Activated naive CD8-positive, alpha-beta T cell treated with anti-CD3 and anti-CD28 coated beads, Interleukin-2, amount 50 U/mL, for 24 hours (primary cell): ENCODE measurements around the gene MFAP1.

ENCODE experiments used
- ATAC-seq: fragments of 150-1000 bp; cut with Tn5 transposase; one replicate; pipeline ENCODE4 v1.10.0; 2021
- DNase-seq: peaks from one replicate; pipeline ENCODE4 v3.0.0; 2021
- H3K27ac Mint-ChIP-seq: one replicate; pipeline ENCODE4 v1.8.0; 2021; ENCODE audit warnings: mild to moderate bottlenecking, mixed read lengths
- H3K27me3 Mint-ChIP-seq: one replicate; pipeline ENCODE4 v1.8.0; 2021; ENCODE audit warnings: mixed read lengths
- H3K36me3 Mint-ChIP-seq: one replicate; pipeline ENCODE4 v1.8.0; 2021; ENCODE audit warnings: low read depth, mixed read lengths
- H3K4me1 Mint-ChIP-seq: one replicate; pipeline ENCODE4 v1.8.0; 2021; ENCODE audit warnings: mixed read lengths
- H3K4me3 Mint-ChIP-seq: one replicate; pipeline ENCODE4 v1.8.0; 2021; ENCODE audit warnings: mild to moderate bottlenecking, moderate library complexity, mixed read lengths
- H3K9me3 Mint-ChIP-seq: one replicate; pipeline ENCODE4 v1.8.0; 2021; ENCODE audit warnings: mixed read lengths

Gene MFAP1

GRCh38 chr15:43775411-43775965 is 49.0 kb downstream of the MFAP1 start:
- peak overlapping the region; percentile 83 for H3K4me3 Mint-ChIP-seq

GRCh38 chr15:43774062-43774461 is 50.4 kb downstream of the MFAP1 start:
- DNase-seq (no peak), ATAC-seq (no peak)
- H3K9me3 Mint-ChIP-seq = no peaks in the 10 kb centered on the region
- H3K36me3 Mint-ChIP-seq = peaks cover 41% of the 10 kb centered on the region
- H3K4me1 Mint-ChIP-seq = peaks cover 31% of the 10 kb centered on the region
- H3K27ac Mint-ChIP-seq = no peak overlapping the region
- no peak overlapping the region for H3K4me3 Mint-ChIP-seq
- H3K27me3 Mint-ChIP-seq = no peaks in the 10 kb centered on the region

More at GRCh38 chr15:43775411-43775965, 49.0 kb downstream of the MFAP1 start:
- Mint-ChIP-seq H3K27me3 (no peaks in the 10 kb centered on the region), H3K4me1 (peaks cover 33% of the 10 kb centered on the region), H3K36me3 (peaks cover 27% of the 10 kb centered on the region), H3K27ac (peak overlapping the region; percentile 83), H3K9me3 (no peaks in the 10 kb centered on the region)
- ATAC-seq (no peak), DNase-seq (no peak)

- H3K9me3 Mint-ChIP-seq = no peaks in the 10 kb centered on the region
- DNase-seq = no peak
- H3K36me3 Mint-ChIP-seq = peaks cover 50% of the 10 kb centered on the region
- H3K4me1 Mint-ChIP-seq = peaks cover 20% of the 10 kb centered on the region
- H3K4me3 Mint-ChIP-seq = no peak overlapping the region
- no peak overlapping the region for H3K27ac Mint-ChIP-seq
- no peaks in the 10 kb centered on the region for H3K27me3 Mint-ChIP-seq
- no peak for ATAC-seq
Observed at GRCh38 chr15:43772624-43773023, 51.9 kb downstream of the MFAP1 start.

- Mint-ChIP-seq H3K27me3 (no peaks in the 10 kb centered on the region), H3K9me3 (no peaks in the 10 kb centered on the region), H3K4me1 (peaks cover 13% of the 10 kb centered on the region), H3K27ac (no peak overlapping the region), H3K36me3 (peaks cover 54% of the 10 kb centered on the region), H3K4me3 (no peak overlapping the region)
- DNase-seq = no peak
- no peak for ATAC-seq
Observed at GRCh38 chr15:43771816-43772215, 52.7 kb downstream of the MFAP1 start.

GRCh38 chr15:43769584-43770228 is 54.8 kb downstream of the MFAP1 start:
- ATAC-seq (peak; percentile 58), DNase-seq (peak; percentile 70)
- Mint-ChIP-seq H3K27ac (no peak overlapping the region), H3K4me1 (no peaks in the 10 kb centered on the region), H3K9me3 (no peaks in the 10 kb centered on the region), H3K27me3 (no peaks in the 10 kb centered on the region), H3K4me3 (no peak overlapping the region), H3K36me3 (peaks cover 72% of the 10 kb centered on the region)

GRCh38 chr15:43763819-43764446 is 60.6 kb downstream of the MFAP1 start:
- DNase-seq (no peak), ATAC-seq (no peak)
- Mint-ChIP-seq H3K9me3 (no peaks in the 10 kb centered on the region), H3K36me3 (peaks cover 61% of the 10 kb centered on the region), H3K27me3 (no peaks in the 10 kb centered on the region), H3K27ac (peak overlapping the region; percentile 61), H3K4me3 (no peak overlapping the region), H3K4me1 (no peaks in the 10 kb centered on the region)

- DNase-seq (no peak), ATAC-seq (no peak)
- Mint-ChIP-seq H3K4me1 (no peaks in the 10 kb centered on the region), H3K27ac (no peak overlapping the region), H3K4me3 (no peak overlapping the region), H3K36me3 (peaks cover 60% of the 10 kb centered on the region), H3K27me3 (no peaks in the 10 kb centered on the region), H3K9me3 (no peaks in the 10 kb centered on the region)
Observed at GRCh38 chr15:43762824-43763223, 61.7 kb downstream of the MFAP1 start.
